HepG2 (cell line): ENCODE results near the gene PITRM1. TPM values are rescaled to one million over a fixed set of nuclear protein-coding genes. Genes with fewer than 3 reads are reported as not detected.

Experiments
- AHR ChIP-seq: IDR thresholded peaks from 2 replicates; pipeline ENCODE4 v1.6.1; 2018; ENCODE audit warnings: missing genetic modification reagents, missing compliant biosample characterization
- CREB3 ChIP-seq: sonication (generic); formaldehyde crosslinking; IDR thresholded peaks from 2 replicates; pipeline ENCODE4 v1.5.0; 2020; ENCODE audit warnings: missing genetic modification reagents
- E2F1 ChIP-seq: sonication (generic); formaldehyde crosslinking; IDR thresholded peaks from 2 replicates; pipeline ENCODE4 v1.5.0; 2020; ENCODE audit warnings: missing genetic modification reagents
- MTERF4 ChIP-seq: sonication (generic); formaldehyde crosslinking; IDR thresholded peaks from 2 replicates; pipeline ENCODE4 v1.8.0; 2023; ENCODE audit warnings: mild to moderate bottlenecking, missing genetic modification reagents
- SP1 ChIP-seq, 2 experiments: fragments of 450-650 bp in 1 of 2; sonication (generic) in 1 of 2; formaldehyde crosslinking in 1 of 2; IDR thresholded peaks; 2 replicates each; pipeline versions ENCODE4 v1.4.0 to v1.6.1; 2016 to 2020; ENCODE audit warnings: missing genetic modification reagents in 1 of 2
- TCF12 ChIP-seq, 2 experiments: fragments of 450-650 bp in 1 of 2; sonication (generic) in 1 of 2; formaldehyde crosslinking in 1 of 2; IDR thresholded peaks; 2 replicates each; pipeline versions ENCODE4 v1.6.1 to v1.8.0; 2017 to 2022; ENCODE audit warnings: antibody characterized with exemption in 1 of 2, mild to moderate bottlenecking in 1 of 2, missing genetic modification reagents in 1 of 2, moderate library complexity in 1 of 2
- ZBTB2 ChIP-seq: sonication (generic); formaldehyde crosslinking; IDR thresholded peaks from 2 replicates; pipeline ENCODE4 v1.8.0; 2022; ENCODE audit warnings: low read depth, missing genetic modification reagents
- ZBTB20 ChIP-seq: sonication (generic); formaldehyde crosslinking; IDR thresholded peaks from 2 replicates; pipeline ENCODE4 v1.8.1; 2023; ENCODE audit warnings: missing genetic modification reagents, low read depth, mild to moderate bottlenecking, borderline replicate concordance
- ZBTB21 ChIP-seq: sonication (generic); formaldehyde crosslinking; IDR thresholded peaks from 2 replicates; pipeline ENCODE4 v1.4.0; 2020; ENCODE audit warnings: missing genetic modification reagents
- ZNF207 ChIP-seq: fragments of 450-650 bp; IDR thresholded peaks from 2 replicates; pipeline ENCODE4 v1.6.1; 2016; ENCODE audit warnings: antibody characterized with exemption, borderline replicate concordance
- ZNF567 ChIP-seq: sonication (generic); formaldehyde crosslinking; IDR thresholded peaks from 2 replicates; pipeline ENCODE4 v1.8.1; 2023; ENCODE audit warnings: mild to moderate bottlenecking, missing genetic modification reagents, borderline replicate concordance
- ZNF780A ChIP-seq: sonication (generic); formaldehyde crosslinking; IDR thresholded peaks from 2 replicates; pipeline ENCODE4 v1.8.0; 2022; ENCODE audit warnings: mild to moderate bottlenecking, missing genetic modification reagents, moderate library complexity
- ZNF878 ChIP-seq: sonication (generic); formaldehyde crosslinking; IDR thresholded peaks from 2 replicates; pipeline ENCODE4 v1.8.1; 2023; ENCODE audit warnings: mild to moderate bottlenecking, missing genetic modification reagents, moderate library complexity
- ZSCAN12 ChIP-seq: sonication (generic); formaldehyde crosslinking; IDR thresholded peaks from 2 replicates; pipeline ENCODE4 v1.9.0; 2021; ENCODE audit warnings: mild to moderate bottlenecking, missing genetic modification reagents
- polyA plus RNA-seq, 8 experiments: library from polyadenylated mRNA; depleted of rRNA in 3 of 8; stranded (reverse) in 7 of 8; unstranded in 1 of 8; fragments of >200 nt; fragmentation: Illumina TruSeq in 4 of 8; extraction: Trizol in 4 of 8; gene quantifications; 2 replicates each; pipeline versions ENCODE4 v1.2.1 to v1.2.3, GENCODE V29; 2011 to 2016; ENCODE audit warnings: low read depth in 4 of 8, missing spikeins in 1 of 8, mixed read lengths in 1 of 8; ENCODE audit not compliant: insufficient read depth in 1 of 8
- total RNA-seq, 5 experiments: library from RNA; depleted of rRNA; stranded (reverse); fragments of >200 nt; fragmentation: Illumina TruSeq; extraction: Trizol; gene quantifications; 2 replicates each; pipeline ENCODE4 v1.2.3, GENCODE V29; 2016; ENCODE audit warnings: low read depth in 1 of 5
- TF ChIP-seq, protein P1 (sequence below): sonication (generic); formaldehyde crosslinking; IDR thresholded peaks from 2 replicates; pipeline ENCODE4 v1.8.0; 2022; ENCODE audit warnings: missing genetic modification reagents, low read depth, mild to moderate bottlenecking, borderline replicate concordance
- TF ChIP-seq, protein P2 (sequence below): sonication (generic); formaldehyde crosslinking; IDR thresholded peaks from 2 replicates; pipeline ENCODE4 v1.4.0; 2020; ENCODE audit warnings: mild to moderate bottlenecking, missing genetic modification reagents

The PITRM1 gene
- total and polyA plus RNA-seq, 2 of the 13 experiments (the other 11 are each of a cell fraction or from before 2014, with no cell fraction given), result 16.4 to 29.0 TPM

DNA sequence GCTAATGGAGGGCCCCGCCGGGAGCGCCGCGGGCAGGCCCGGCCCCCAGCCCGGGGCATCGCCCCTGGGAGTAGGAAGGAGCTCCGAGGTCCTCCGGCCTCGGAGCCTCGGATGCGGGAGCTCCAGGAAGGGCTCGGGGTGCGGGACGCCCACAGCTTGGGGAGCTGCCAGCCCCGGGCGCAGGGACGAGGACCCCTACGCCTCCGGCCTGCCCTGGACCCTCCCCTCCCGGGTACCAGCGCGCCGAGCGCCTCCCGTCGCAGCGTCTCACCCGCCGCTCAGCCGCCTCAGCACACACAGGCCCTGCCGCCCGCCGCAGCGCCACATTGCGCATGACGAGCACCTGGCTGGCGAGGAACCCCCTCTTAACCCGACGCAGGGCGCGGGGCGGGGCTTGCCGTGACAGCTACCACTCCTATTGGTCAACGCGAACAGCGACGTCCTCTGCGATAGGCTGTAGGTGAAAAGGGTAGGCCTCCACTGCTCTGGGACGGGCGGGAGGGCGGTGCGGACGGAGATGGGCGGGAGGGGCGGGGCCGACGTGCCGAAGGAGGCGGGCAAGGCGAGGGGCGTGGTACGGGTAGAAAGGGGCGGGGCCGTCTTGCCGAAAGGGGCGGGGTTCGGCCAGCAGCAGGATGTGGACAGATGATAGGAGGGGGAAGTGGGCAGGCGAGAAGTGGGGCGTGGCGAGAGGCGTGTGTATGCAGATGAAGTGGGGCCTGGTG is at the start of gene PITRM1 (continued):
- TF ChIP-seq CREB3 (CRISPR knock-in tag) (0 out of 2 replicates have a peak, but pooled peaks have one; percentile 63), AHR (no peak), ZNF207 (no peak), E2F1 (CRISPR knock-in tag) (no peak), SP1 (IDR thresholded peaks at IDR 0.05) (no peak; the same call in 1 of the 2 replicates), SP1 (CRISPR knock-in tag; IDR thresholded peaks at IDR 0.05) (peak; percentile 85), TCF12 (IDR thresholded peaks at IDR 0.05) (no peak), TCF12 (CRISPR knock-in tag; IDR thresholded peaks at IDR 0.05) (no peak), MTERF4 (no peak), ZNF780A (CRISPR knock-in tag) (no peak), ZBTB21 (no peak), ZBTB2 (0 out of 2 replicates have a peak, but pooled peaks have one; percentile 46), ZSCAN12 (CRISPR knock-in tag) (no peak), ZBTB20 (CRISPR knock-in tag) (no peak), ZNF567 (CRISPR knock-in tag) (no peak), ZNF878 (CRISPR knock-in tag) (no peak)
- TF ChIP-seq, protein P1, sequence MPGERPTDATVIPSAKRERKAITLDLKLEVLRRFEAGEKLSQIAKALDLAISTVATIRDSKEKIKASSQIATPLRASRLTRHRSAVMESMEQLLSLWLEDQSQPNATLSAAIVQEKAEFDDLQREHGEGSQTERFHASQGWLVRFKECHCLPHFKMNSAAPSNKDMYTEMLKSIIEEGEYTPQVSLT (CRISPR knock-in tag), result no peak
- TF ChIP-seq, protein P2, sequence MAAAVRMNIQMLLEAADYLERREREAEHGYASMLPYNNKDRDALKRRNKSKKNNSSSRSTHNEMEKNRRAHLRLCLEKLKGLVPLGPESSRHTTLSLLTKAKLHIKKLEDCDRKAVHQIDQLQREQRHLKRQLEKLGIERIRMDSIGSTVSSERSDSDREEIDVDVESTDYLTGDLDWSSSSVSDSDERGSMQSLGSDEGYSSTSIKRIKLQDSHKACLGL (CRISPR knock-in tag), result peak; percentile 63
